Measurements from ENCODE around the gene ARL8B.
"Not testable (repeated sequence)": the region's sequence is repeated elsewhere in the genome, so short reads cannot be mapped to it uniquely, and the experiment has no call there.

ARL8B gene

DNA sequence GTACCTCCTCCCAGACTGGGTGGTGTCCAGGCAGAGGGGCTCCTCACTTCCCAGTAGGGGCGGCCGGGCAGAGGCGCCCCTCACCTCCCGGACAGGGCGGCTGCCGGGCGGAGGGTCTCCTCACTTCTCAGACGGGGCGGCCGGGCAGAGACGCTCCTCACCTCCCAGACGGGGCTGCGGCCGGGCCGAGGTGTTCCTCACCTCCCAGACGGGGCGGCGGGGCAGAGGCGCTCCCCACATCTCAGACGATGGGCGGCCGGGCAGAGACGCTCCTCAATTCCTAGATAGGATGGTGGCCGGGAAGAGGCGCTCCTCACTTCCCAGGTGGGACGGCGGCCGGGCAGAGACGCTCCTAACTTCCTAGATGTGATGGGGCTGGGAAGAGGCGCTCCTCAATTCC is 8.4 kb upstream of the ARL8B start:
- not testable (repeated sequence) for DNase-seq

GRCh38 chr3:5115506-5116162 is 6.5 kb upstream of the ARL8B start:
- DNase-seq = no peak

DNA sequence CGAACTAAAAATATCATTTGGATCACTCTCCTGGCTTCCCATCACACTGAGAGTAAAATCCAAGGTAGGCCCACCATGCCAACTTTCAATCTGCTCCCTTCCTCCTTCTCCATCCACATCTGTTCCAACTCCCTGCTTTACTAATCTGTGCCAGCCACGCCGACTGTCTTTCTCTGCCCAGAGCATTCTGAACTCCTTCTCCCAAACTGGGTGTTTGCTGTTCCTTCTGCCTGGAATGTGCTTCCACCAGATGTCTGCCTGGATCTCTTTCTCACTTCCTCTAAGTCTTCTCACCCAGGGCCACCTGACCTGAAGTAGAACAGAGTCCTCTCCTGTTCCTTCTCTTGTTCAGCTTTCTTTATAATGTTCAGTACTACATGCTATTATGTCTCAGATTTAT is 5.6 kb upstream of the ARL8B start:
- no peak for DNase-seq

- no peak for DNase-seq
These were observed 1.6 kb upstream of the ARL8B start for GRCh38 chr3:5120446-5120845.

DNA sequence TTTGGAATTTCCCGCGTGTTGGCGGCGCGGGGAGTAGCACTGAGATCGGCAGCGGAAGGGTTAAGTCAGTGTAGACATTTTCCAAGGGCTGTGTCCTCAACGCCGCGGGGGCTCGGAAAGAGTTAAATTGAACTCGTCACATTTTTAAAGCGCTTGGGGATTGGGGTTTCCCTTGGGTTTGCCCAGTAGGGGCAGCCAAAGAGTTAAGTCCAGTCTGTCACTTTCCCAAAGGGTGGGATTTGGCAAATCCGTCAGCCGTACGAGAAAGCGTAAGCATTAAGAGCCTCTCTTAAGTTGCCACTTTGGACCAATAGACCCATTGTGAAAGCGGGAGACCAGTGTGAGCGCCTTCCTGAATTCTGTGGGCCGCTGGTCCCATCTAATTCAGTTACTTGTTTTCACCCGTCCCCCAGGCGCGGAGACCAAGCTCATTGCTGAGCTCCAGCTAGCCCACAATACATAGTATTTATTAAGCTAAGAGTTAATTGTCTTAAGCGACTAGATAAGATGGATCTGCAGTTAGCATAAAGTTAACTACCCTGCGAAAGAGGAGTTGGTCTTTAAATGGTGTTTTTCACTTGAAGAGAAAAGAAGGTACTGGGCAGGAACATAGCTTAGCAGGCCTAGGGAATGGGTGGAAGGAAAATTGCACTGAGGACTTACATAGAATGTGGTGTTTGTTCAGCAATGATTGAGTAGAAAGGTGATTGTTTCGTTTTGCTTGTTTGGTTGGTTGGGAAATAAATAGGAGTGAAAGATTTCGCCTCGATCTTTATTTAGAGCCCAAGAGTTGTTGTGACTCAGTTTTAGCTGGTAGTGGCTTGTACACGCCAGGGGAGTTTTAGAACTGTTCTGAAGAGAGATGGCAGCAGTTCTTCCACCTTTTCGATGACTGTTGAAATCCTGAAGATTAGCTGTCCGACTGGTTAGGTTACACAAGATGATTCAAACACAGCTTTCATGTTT is 932 bp downstream of the ARL8B start:
- peak; percentile 56 for DNase-seq

- no peak for DNase-seq
These were observed 1.8 kb downstream of the ARL8B start for GRCh38 chr3:5123937-5124336.

DNA sequence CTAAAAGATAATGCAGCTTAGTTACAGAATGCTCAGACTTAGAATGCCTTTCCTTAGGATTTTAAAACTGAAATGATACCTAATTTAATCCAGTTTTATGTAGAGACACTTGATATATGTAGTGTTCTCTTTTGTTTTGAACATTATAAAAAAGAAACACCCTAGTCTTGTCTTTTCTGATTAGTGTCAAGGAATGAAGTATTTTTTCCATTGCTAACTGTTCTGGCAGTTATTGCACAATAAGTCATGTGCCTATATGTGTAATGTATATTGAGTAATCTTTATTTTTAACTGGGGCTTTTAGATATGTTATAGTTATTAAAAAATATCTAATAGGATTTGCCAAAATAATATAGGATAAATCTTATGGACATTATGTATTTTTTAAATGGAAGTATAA is 4.5 kb downstream of the ARL8B start:
- DNase-seq = no peak

DNA sequence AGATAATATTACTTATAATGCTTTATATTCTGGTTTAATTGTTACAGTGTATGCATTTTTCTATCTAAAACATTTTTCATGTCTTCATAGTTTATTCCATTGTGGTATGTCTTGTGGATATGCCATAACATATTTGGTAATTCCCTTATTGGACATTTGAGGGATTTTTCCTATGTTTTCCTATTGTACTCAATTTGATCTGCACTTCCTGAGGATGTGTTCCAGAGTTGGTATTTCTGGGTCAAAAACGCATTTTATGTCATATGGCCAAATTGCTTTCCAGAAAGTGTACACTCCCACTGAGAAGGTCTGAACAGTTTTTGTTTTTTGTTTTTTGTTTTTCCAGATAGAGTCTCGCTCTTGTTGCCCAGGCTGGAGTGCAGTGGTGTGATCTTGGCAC is 6.8 kb downstream of the ARL8B start:
- DNase-seq = no peak

DNA sequence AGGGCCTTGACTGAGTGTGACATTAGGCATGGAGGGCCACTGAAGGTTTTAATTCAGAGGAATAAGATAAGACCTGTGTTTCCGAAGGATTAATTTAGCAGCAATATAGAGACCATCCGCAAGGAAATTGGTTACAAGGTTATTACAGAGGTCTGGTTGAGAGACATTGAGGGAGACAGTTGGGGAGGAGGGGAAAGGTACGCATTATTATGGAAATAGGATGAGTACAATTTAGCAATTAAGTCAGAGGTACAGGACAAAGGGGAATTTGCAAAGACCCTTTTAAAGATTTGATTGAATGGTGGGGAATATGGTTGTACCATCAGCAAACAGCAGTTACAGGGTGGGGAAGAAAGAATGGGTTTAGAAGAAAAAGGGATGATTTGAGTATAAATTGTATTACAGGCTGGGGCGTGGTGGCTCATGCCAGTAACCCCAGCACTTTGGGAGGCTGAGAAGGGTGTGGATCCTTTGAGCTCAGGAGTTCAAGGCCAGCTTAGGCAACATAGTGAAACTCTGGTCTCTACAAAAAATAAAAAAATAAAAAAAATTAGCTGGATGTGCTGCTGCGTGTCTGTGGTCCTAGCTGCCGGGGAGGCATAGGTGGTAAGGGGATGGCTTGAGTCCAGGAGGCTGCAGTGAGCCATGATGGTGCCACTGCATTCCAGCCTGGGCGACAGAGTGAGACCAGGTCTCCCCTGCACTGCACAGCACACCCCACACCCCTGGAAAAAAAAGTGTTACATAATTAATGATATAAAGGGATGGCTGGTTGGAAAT is 11.3 kb downstream of the ARL8B start:
- no peak for DNase-seq

- no peak for DNase-seq
These were observed 11.9 kb downstream of the ARL8B start for GRCh38 chr3:5134019-5134391.

GRCh38 chr3:5134499-5134898 is 12.4 kb downstream of the ARL8B start:
- no peak for DNase-seq

DNA sequence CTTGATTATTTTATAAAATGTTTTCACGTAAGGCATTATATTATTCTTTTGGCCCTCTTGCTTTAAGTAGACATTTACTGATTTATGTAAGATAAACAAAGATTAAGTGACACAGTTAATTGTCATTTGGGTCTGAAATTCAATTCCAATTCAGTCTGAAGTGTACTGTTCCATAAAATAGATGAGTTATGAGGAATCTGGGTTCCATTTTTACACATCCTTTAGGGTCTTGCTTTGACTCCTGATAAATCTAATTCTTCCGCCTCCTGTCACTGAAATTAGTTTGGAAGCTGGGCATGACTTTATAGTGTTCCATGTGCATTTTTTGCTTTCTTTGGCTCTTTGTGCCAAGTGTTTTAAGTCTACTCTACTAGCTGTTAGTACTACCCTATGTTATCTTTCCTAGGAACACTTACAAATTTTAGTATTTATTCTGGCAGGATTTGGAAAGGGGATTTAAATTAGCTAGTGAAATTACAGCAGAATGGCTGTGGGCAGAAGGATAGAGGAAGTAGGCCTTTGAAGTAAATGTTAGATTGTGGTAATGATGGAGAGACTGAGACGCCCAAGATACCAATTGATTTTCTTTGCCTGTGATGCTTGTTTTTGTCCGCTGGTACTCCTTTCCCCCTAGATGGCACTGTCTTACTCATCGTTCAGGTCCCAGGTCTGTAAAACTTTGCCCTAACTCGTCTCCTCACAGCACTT is 14.3 kb downstream of the ARL8B start:
- DNase-seq = peak; percentile 72

DNA sequence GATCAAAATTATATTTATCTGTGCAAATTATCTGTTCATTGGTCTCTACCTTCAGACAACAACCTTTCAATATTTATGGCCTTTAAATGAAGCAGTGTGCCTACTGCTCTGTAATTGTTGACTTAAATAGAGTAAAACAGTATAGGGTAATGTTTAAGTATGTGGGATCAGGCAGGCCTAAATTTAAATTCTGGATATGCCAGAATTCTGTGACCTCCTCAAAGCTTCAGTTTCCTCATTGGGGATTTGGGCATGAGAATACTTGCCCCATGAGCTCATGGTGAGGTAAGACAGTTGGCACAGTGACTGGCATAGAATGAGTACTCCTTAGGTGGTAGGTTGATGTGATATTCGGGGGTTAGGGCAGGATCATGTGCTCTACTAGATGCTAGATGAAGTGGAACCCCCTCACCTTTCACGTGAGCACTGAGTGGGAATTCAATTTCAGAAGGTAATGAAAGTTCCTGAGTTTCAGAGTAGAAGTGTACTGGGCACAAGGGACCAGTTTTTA is 14.9 kb downstream of the ARL8B start:
- DNase-seq = no peak

DNA sequence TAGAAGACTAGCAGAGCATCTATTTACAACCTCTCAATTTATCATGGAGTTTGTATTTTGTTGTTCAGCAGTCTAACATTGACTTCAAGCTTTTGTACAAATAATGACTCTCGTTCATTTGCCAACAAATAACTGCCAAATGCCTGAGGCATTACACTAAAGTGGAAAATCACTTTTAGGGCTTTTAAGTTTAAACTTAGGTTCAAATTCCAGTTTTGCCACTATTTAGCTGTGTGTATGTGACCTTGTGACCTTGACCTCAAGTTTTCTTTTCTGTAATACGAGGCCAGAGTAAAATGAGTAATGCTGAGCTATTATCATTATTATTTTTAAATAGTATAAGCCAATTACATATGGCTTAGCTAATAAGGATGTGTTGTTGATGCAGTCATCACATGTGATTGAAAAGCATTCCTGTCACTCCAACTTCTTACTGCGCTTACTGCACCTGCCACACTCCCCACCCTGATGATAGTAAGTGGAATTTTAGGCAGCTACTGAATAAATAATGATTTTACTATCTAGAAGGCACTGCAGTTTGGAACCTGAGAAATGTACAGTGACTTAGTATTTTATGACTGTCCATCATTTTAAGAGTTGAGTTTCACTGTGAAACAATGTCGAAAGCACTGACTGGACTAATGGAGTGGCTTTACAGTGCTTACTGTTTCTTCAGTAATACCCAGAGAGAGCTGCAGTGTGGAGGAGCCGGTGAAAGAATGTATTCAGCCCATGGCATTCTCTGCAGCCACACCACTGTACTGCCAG is 16.3 kb downstream of the ARL8B start:
- DNase-seq = no peak

GRCh38 chr3:5140230-5140621 is 18.1 kb downstream of the ARL8B start:
- DNase-seq = peak; percentile 11

DNA sequence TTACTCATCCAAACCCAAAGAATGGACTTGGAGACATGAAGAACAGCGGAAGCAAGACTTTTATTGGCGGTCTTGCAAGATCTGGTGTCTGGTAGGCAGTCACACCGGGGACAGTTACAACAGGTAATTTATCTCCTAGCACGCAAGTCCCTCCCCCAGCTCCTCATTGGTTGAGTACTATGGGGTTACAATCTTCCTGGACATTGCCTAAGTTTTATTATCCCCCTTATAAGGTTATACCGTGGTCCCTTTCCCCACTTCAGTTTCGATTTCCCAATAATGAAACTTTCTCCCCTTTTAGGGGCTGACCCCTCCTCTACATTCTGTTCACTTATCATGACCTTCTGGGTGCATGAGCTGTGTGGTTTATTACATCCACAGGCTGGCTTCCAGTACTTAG is 18.7 kb downstream of the ARL8B start:
- no peak for DNase-seq

DNA sequence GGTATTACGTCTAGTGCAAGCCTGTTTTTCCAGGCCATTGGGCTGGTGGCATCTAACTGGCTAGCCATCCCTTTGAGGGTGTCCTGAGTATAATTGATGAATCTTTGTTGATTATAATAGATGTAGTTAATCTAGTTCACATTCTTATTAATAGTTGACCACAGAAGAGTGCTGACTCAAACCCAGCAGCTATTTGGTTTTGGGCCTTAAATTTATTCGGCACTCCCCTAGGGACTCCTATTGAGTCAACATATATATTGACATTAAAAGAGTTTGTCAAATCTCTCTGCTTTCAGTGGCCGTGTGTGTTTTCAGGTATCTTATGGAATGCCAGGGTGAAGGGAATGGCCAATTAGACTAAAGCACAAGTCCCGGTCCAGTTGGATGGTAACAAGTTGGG is 19.7 kb downstream of the ARL8B start:
- no peak for DNase-seq

GRCh38 chr3:5143464-5143863 is 21.4 kb downstream of the ARL8B start:
- DNase-seq = no peak

DNA sequence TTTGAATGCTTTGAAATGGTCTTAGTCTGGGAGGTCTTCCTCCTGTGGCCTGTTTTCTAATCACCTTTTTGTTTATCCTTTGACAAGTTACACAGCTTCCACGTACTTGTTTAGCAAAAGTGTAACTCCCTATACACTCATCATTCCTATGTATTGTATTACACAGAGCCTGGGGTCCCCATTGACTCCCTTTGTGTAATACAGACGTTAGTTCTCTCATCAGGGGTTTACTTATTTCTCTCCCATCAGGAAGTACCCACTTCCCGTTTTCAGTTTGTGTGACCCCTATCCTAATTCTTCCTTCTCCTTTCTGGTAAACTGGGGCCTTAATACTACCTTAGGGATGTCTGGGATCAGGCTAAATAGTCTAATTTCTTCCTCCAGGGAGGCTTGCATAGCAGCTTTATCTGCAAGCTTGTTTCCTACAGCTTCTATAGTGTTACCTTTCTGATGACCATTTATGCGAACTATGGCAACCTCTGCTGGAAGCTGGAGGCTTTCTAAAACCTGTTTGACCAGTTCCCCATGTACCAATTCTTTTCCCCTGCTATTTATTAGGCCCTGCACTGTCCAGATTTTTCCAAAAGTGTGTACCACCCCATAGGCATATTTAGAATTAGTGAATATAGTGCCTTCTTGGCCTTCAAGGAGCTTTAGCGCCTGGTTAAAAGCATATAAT is 22.4 kb downstream of the ARL8B start:
- no peak for DNase-seq

- DNase-seq = no peak
These were observed 23.0 kb downstream of the ARL8B start for GRCh38 chr3:5145120-5145519.

GRCh38 chr3:5147152-5147551 is 25.1 kb downstream of the ARL8B start:
- not testable (repeated sequence) for DNase-seq

Measured in CD4-positive, alpha-beta T cell treated with Interleukin-17A for 1 hour (primary cell).